MCF 10A (cell line): ENCODE measurements around the gene KIF1A. TPM values are rescaled to one million over a fixed set of nuclear protein-coding genes. Genes with fewer than 3 reads are reported as not detected.

Experiments used
- BruUV-seq: library from RNA; stranded (reverse); fragments of 400-500 nt; replicated peaks from 2 replicates; lab custom pipeline; 2021; lab: Mats Ljungman, UMichigan
- CTCF ChIA-PET: fragments of 300-600 bp; sonication (Branson Sonifier 250); formaldehyde crosslinking; extraction: SDS; loops from one replicate; lab custom pipeline; 2021; ENCODE audit warnings: antibody characterized with exemption, inconsistent platforms; lab: Yijun Ruan, JAX
- POLR2A ChIA-PET: fragments of 300-600, 350-650 bp; sonication (Branson Sonifier 250); formaldehyde crosslinking; extraction: SDS; loops from one replicate; lab custom pipeline; 2020; ENCODE audit warnings: antibody characterized with exemption, inconsistent platforms; lab: Yijun Ruan, JAX
- DNase-seq: peaks from one replicate; pipeline ENCODE4 v3.0.0-alpha.2; 2018; ENCODE audit not compliant: unreplicated experiment
- H3K27ac Mint-ChIP-seq: one replicate; pipeline ENCODE4 v1.8.0; 2022; ENCODE audit warnings: mild to moderate bottlenecking, low read depth, mixed read lengths; ENCODE audit not compliant: unreplicated experiment
- H3K27me3 Mint-ChIP-seq: one replicate; pipeline ENCODE4 v1.8.0; 2022; ENCODE audit warnings: mixed read lengths; ENCODE audit not compliant: insufficient read depth, unreplicated experiment
- H3K36me3 Mint-ChIP-seq: one replicate; pipeline ENCODE4 v1.8.0; 2022; ENCODE audit warnings: mild to moderate bottlenecking, moderate library complexity, mixed read lengths; ENCODE audit not compliant: insufficient read depth, unreplicated experiment
- H3K4me1 Mint-ChIP-seq: one replicate; pipeline ENCODE4 v1.8.0; 2022; ENCODE audit warnings: mixed read lengths; ENCODE audit not compliant: insufficient read depth, unreplicated experiment
- H3K4me3 Mint-ChIP-seq: one replicate; pipeline ENCODE4 v1.8.0; 2022; ENCODE audit warnings: mild to moderate bottlenecking, moderate library complexity, mixed read lengths; ENCODE audit not compliant: unreplicated experiment
- H3K9me3 Mint-ChIP-seq: one replicate; pipeline ENCODE4 v1.8.0; 2022; ENCODE audit warnings: mixed read lengths; ENCODE audit not compliant: unreplicated experiment
- CTCF ChIP-seq: fragments of 200-600 bp; IDR thresholded peaks from one replicate; pipeline ENCODE4 v1.8.0; 2022; ENCODE audit warnings: antibody characterized with exemption, mild to moderate bottlenecking; ENCODE audit not compliant: unreplicated experiment
- intact Hi-C: fragments of 100-400 bp; cut with micrococcal nuclease; formaldehyde crosslinking; loops from 2 replicates; pipeline ENCODE4 v1.14.1; 2022
- total RNA-seq: library from RNA; stranded (reverse); gene quantifications from 2 replicates; pipeline ENCODE4 v1.2.3, GENCODE V29; 2022

The KIF1A gene
- total RNA-seq, 1 experiment from 2014 or later = not detected

- Mint-ChIP-seq H3K36me3 (no peaks in the 10 kb centered on the region), H3K4me3 (no peak overlapping the region), H3K27me3 (no peaks in the 10 kb centered on the region), H3K9me3 (no peaks in the 10 kb centered on the region), H3K27ac (no peak overlapping the region), H3K4me1 (no peaks in the 10 kb centered on the region)
- intact Hi-C loops = no loop called here
- POLR2A ChIA-PET = interaction anchor here (0.7 kb wide), 1 partner anchor 64 kb away, joined by 3 read pairs; no protein-coding TSS in a partner anchor
- CTCF ChIA-PET = no interaction called here
- TF ChIP-seq CTCF = no peak
- no peak for DNase-seq
- no TSS peak for BruUV-seq
Observed at GRCh38 chr2:240762971-240763370, 57.0 kb downstream of the KIF1A start.

- POLR2A ChIA-PET = no interaction called here
- no peaks in the 10 kb centered on the region for H3K36me3 Mint-ChIP-seq
- H3K4me3 Mint-ChIP-seq = no peak overlapping the region
- H3K9me3 Mint-ChIP-seq = no peaks in the 10 kb centered on the region
- no TSS peak for BruUV-seq
- no peak for DNase-seq
- intact Hi-C loops = no loop called here
- H3K4me1 Mint-ChIP-seq = no peaks in the 10 kb centered on the region
- no peak overlapping the region for H3K27ac Mint-ChIP-seq
- no peaks in the 10 kb centered on the region for H3K27me3 Mint-ChIP-seq
- TF ChIP-seq CTCF = no peak
- CTCF ChIA-PET = no interaction called here
Observed at GRCh38 chr2:240762249-240762648, 57.8 kb downstream of the KIF1A start.

- CTCF ChIA-PET = interaction anchor here (0.6 to 0.7 kb wide), 3 partner anchors 40 to 561 kb away, joined by 3 to 6 read pairs (median 5); no protein-coding TSS in a partner anchor
- no peak for DNase-seq
- TF ChIP-seq CTCF = no peak
- Mint-ChIP-seq H3K27ac (no peak overlapping the region), H3K4me3 (no peak overlapping the region), H3K4me1 (no peaks in the 10 kb centered on the region), H3K9me3 (no peaks in the 10 kb centered on the region), H3K36me3 (no peaks in the 10 kb centered on the region), H3K27me3 (no peaks in the 10 kb centered on the region)
- no TSS peak for BruUV-seq
- intact Hi-C loops = no loop called here
- POLR2A ChIA-PET = no interaction called here
Observed at GRCh38 chr2:240760576-240761246, 59.3 kb downstream of the KIF1A start.

- DNase-seq = no peak
- intact Hi-C loops = no loop called here
- no peaks in the 10 kb centered on the region for H3K36me3 Mint-ChIP-seq
- no peak for TF ChIP-seq CTCF
- POLR2A ChIA-PET = no interaction called here
- H3K27ac Mint-ChIP-seq = no peak overlapping the region
- H3K4me3 Mint-ChIP-seq = no peak overlapping the region
- H3K4me1 Mint-ChIP-seq = no peaks in the 10 kb centered on the region
- H3K27me3 Mint-ChIP-seq = no peaks in the 10 kb centered on the region
- H3K9me3 Mint-ChIP-seq = no peaks in the 10 kb centered on the region
- CTCF ChIA-PET = interaction anchor here (0.6 to 0.7 kb wide), 2 partner anchors 40 to 44 kb away, joined by 5 to 6 read pairs; no protein-coding TSS in a partner anchor
- BruUV-seq = no TSS peak
Observed at GRCh38 chr2:240760121-240760520, 59.9 kb downstream of the KIF1A start.
